22Rv1 (cell line): ENCODE results near the gene CACNB4.

ENCODE experiments used
- ZFX ChIP-seq: fragments of 450-650 bp; IDR thresholded peaks from 2 replicates; pipeline ENCODE4 v1.6.1; 2017; ENCODE audit warnings: antibody characterized with exemption, borderline replicate concordance
- TF ChIP-seq, protein P1 (sequence below): fragments of 450-650 bp; IDR thresholded peaks from 2 replicates; pipeline ENCODE4 v1.5.1; 2017; ENCODE audit warnings: mild to moderate bottlenecking

DNA sequence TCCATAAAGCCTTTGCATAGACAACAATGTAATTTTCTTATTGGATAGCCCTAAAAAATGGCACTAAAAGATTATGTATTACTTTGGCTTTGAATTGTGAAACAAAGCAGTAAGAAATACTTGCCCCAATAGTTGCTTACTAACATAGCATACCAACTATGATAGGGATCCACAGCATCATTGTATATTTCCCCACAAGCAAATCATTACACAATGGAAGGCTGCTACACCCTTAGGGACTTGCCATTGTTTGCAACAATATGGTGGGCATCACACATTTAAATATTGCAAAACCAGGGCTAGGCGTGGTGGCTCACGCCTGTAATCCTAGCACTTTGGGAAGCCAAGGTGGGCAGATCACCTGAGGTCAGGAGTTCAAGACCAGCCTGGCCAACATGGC is 74.4 kb downstream of the CACNB4 start:
- TF ChIP-seq, protein P1, sequence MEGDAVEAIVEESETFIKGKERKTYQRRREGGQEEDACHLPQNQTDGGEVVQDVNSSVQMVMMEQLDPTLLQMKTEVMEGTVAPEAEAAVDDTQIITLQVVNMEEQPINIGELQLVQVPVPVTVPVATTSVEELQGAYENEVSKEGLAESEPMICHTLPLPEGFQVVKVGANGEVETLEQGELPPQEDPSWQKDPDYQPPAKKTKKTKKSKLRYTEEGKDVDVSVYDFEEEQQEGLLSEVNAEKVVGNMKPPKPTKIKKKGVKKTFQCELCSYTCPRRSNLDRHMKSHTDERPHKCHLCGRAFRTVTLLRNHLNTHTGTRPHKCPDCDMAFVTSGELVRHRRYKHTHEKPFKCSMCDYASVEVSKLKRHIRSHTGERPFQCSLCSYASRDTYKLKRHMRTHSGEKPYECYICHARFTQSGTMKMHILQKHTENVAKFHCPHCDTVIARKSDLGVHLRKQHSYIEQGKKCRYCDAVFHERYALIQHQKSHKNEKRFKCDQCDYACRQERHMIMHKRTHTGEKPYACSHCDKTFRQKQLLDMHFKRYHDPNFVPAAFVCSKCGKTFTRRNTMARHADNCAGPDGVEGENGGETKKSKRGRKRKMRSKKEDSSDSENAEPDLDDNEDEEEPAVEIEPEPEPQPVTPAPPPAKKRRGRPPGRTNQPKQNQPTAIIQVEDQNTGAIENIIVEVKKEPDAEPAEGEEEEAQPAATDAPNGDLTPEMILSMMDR, result no peak
- TF ChIP-seq ZFX, result no peak
